Measurements from ENCODE around the gene AGAP1. TPM values are rescaled to one million over a fixed set of nuclear protein-coding genes. Genes with fewer than 3 reads are reported as not detected.

Gene AGAP1
- total RNA-seq, 1 experiment from 2014 or later, result 25.8 TPM

DNA sequence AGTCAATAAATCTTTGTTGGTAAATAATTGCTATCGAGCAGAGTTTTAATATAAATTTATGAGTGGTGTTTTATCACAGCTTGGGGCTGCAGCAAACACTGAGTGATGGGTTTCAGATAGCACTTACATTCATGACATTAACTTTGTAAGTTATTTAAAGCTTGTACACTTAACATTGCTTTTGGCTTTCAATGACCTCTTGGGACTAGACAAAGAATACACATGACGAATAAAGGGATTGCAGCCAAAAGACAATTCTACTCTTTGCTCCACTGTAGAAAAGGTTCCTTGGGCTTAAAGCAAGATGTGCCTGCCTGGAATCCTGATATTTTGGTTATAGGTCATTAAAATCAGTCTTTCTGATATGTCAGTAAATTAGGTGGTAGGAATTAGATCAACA lies 374.8 kb downstream of the AGAP1 start:
- no CpG with 5 or more reads among the region's 2 CpGs for WGBS (ENCODE audit: extremely low coverage, insufficient read length, low lambda C conversion rate)
- peaks cover 29 to 45% of the 10 kb centered on the region in 2 experiments for H3K4me1 Mint-ChIP-seq
- Histone ChIP-seq H4K5ac (ENCODE audit: insufficient read length, low read depth, low read length) (no peak overlapping the region), H2BK120ac (ENCODE audit: low read depth, low read length, poor library complexity, severe bottlenecking) (no peak overlapping the region), H3K4me2 (ENCODE audit: insufficient read depth, insufficient read length, low read length) (no peak overlapping the region), H3K23me2 (ENCODE audit: insufficient read length, low read depth, low read length, poor library complexity, severe bottlenecking) (no peaks in the 10 kb centered on the region), H4K8ac (replicated peaks; ENCODE audit: insufficient read length, low read depth, low read length) (no peak overlapping the region), H3K4ac (ENCODE audit: low read depth, low read length) (no peak overlapping the region), H2BK20ac (ENCODE audit: low read depth, low read length, poor library complexity, severe bottlenecking) (no peak overlapping the region), H3T11ph (ENCODE audit: low read length) (no peak overlapping the region), H2BK15ac (ENCODE audit: low read depth, low read length) (no peak overlapping the region), H3K9ac (ENCODE audit: extremely low read depth, insufficient read length, low read length) (no peak overlapping the region), H2AK5ac (ENCODE audit: insufficient read length, low read length) (no peak overlapping the region), H4K91ac (ENCODE audit: insufficient read length, low read depth, low read length) (no peak overlapping the region), H2BK5ac (ENCODE audit: insufficient read length, low read length) (no peak overlapping the region), H3K27me3 (ENCODE audit: insufficient read depth, low read length) (no peaks in the 10 kb centered on the region), H3K79me2 (ENCODE audit: insufficient read depth, low read length) (no peaks in the 10 kb centered on the region), H3K18ac (ENCODE audit: insufficient read length, low read depth, low read length) (no peak overlapping the region), H2AFZ (ENCODE audit: low read length) (no peak overlapping the region), H3K56ac (ENCODE audit: insufficient read length, low read depth, low read length) (no peak overlapping the region), H2BK12ac (ENCODE audit: insufficient read length, low read depth, low read length) (no peak overlapping the region), H3K14ac (ENCODE audit: insufficient read depth, low read length) (no peak overlapping the region), H3K79me1 (ENCODE audit: insufficient read depth, low read depth, low read length, poor library complexity, severe bottlenecking) (no peaks in the 10 kb centered on the region), H3K9me3 (ENCODE audit: control insufficient read depth, low read depth, low read length) (no peaks in the 10 kb centered on the region), H3K27ac (ENCODE audit: insufficient read length, low read depth, low read length) (no peak overlapping the region), H3K4me1 (ENCODE audit: insufficient read depth, low read length) (peaks cover 9% of the 10 kb centered on the region; the same call in 1 of the 2 replicates), H3K23ac (ENCODE audit: insufficient read length, low read depth, low read length) (no peak overlapping the region), H4K20me1 (ENCODE audit: control insufficient read depth, insufficient read depth, insufficient read length) (no peaks in the 10 kb centered on the region)
- H3K4me3 Mint-ChIP-seq, result no peak overlapping the region
- DNase-seq, result no peak
- H3K27ac Mint-ChIP-seq, result no peak overlapping the region
- H3K9me3 Mint-ChIP-seq, result peaks cover 8% of the 10 kb centered on the region in 2 experiments; a peak in 4 of 5 replicates
- H3K36me3 Mint-ChIP-seq (ENCODE audit: insufficient read depth in 1 of 3, low read depth in 3 of 3), result peaks cover 9 to 18% (median 9%) of the 10 kb centered on the region in 3 experiments
- TF ChIP-seq, protein P1, sequence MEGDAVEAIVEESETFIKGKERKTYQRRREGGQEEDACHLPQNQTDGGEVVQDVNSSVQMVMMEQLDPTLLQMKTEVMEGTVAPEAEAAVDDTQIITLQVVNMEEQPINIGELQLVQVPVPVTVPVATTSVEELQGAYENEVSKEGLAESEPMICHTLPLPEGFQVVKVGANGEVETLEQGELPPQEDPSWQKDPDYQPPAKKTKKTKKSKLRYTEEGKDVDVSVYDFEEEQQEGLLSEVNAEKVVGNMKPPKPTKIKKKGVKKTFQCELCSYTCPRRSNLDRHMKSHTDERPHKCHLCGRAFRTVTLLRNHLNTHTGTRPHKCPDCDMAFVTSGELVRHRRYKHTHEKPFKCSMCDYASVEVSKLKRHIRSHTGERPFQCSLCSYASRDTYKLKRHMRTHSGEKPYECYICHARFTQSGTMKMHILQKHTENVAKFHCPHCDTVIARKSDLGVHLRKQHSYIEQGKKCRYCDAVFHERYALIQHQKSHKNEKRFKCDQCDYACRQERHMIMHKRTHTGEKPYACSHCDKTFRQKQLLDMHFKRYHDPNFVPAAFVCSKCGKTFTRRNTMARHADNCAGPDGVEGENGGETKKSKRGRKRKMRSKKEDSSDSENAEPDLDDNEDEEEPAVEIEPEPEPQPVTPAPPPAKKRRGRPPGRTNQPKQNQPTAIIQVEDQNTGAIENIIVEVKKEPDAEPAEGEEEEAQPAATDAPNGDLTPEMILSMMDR (conservative IDR thresholded peaks at IDR 0.05), result no peak
- H3K27me3 Mint-ChIP-seq (ENCODE audit: low read depth), result no peaks in the 10 kb centered on the region

Data from H9 (cell line).